K562 (cell line): ENCODE results near the gene PHF10. TPM values are rescaled to one million over a fixed set of nuclear protein-coding genes. Genes with fewer than 3 reads are reported as not detected.

Experiments
- ATAC-seq: fragments of 200-7000 bp; cut with Tn5 transposase; 3 replicates; pipeline ENCODE4 v1.9.1; 2020; ENCODE audit warnings: moderate library complexity
- BruUV-seq: library from RNA; stranded (reverse); fragments of 400-500 nt; replicated peaks from 2 replicates; lab custom pipeline; 2021; lab: Mats Ljungman, UMichigan
- CTCF ChIA-PET: fragments of 300-600 bp; formaldehyde crosslinking; extraction: SDS; loops from one replicate; lab custom pipeline; 2021; ENCODE audit warnings: low intra/inter-chr PET ratio; lab: Yijun Ruan, JAX
- POLR2A ChIA-PET: fragments of 300-600, 350-650 bp; sonication (Branson Sonifier 250); formaldehyde crosslinking; extraction: SDS; loops from one replicate; lab custom pipeline; 2021; ENCODE audit warnings: antibody characterized with exemption, inconsistent platforms; lab: Yijun Ruan, JAX
- DNase-seq, 4 experiments: peaks; one replicate each; pipeline versions ENCODE4 v3.0.0 to v3.0.0-alpha.2; 2011 to 2018; ENCODE audit warnings: low spot score in 3 of 4, mixed read lengths in 3 of 4; ENCODE audit errors: extremely low read depth in 1 of 4
- FAIRE-seq: peaks from 2 replicates; lab custom pipeline; 2011; peaks lifted over from hg19 to GRCh38; lab: Jason Lieb, UNC
- H2AFZ ChIP-seq: 2 replicates; pipeline ENCODE4 v1.6.0; 2011; ENCODE audit warnings: low read depth, low read length, control low read depth, inconsistent platforms
- H3K27ac ChIP-seq: fragments of 200-600 bp; 3 replicates; pipeline ENCODE4 v1.8.0; 2011; ENCODE audit warnings: low read depth, mild to moderate bottlenecking, control low read depth, inconsistent platforms, low read length, moderate library complexity, mixed read lengths; ENCODE audit errors: extremely low read depth
- H3K27me3 ChIP-seq, 2 experiments: fragments of 300-600 bp in 1 of 2; 2 replicates in 1 of 2; 3 replicates in 1 of 2; pipeline versions ENCODE4 v1.6.0 to v1.8.0; 2011; ENCODE audit warnings: inconsistent platforms in 2 of 2, low read length in 2 of 2, mild to moderate bottlenecking in 1 of 2, mixed read lengths in 1 of 2, moderate library complexity in 1 of 2; ENCODE audit not compliant: control insufficient read depth in 2 of 2, insufficient read depth in 2 of 2
- H3K36me3 ChIP-seq: fragments of 300-600 bp; 3 replicates; pipeline ENCODE4 v1.8.0; 2011; ENCODE audit warnings: mild to moderate bottlenecking, low read length, inconsistent platforms; ENCODE audit not compliant: control insufficient read depth, insufficient read depth
- H3K4me1 ChIP-seq, 2 experiments: fragments of 200-600 bp in 1 of 2; replicated peaks in 1 of 2; 2 replicates in 1 of 2; 3 replicates in 1 of 2; pipeline versions ENCODE4 v1.5.1 to v1.8.0; 2011; ENCODE audit warnings: inconsistent platforms in 2 of 2, low read length in 2 of 2, mild to moderate bottlenecking in 1 of 2, mixed read lengths in 1 of 2, moderate library complexity in 1 of 2; ENCODE audit not compliant: control insufficient read depth in 2 of 2, insufficient read depth in 2 of 2
- H3K4me2 ChIP-seq: 2 replicates; pipeline ENCODE4 v1.6.1; 2011; ENCODE audit warnings: low read length, control low read depth, inconsistent platforms, mixed read lengths; ENCODE audit not compliant: insufficient read depth
- H3K4me3 ChIP-seq: fragments of 200-600 bp; sonication (generic), shearing (Covaris generic); 2 replicates; pipeline ENCODE4 v1.5.1; 2016; ENCODE audit warnings: control low read depth, inconsistent platforms
- H3K79me2 ChIP-seq: fragments of 200-600 bp; 3 replicates; pipeline ENCODE4 v1.8.0; 2011; ENCODE audit warnings: low read length, inconsistent platforms; ENCODE audit not compliant: control insufficient read depth, insufficient read depth
- H3K9ac ChIP-seq, 2 experiments: 2 replicates each; pipeline versions ENCODE4 v1.6.0 to v1.6.1; 2011; ENCODE audit warnings: low read depth in 2 of 2, low read length in 2 of 2, control low read depth in 1 of 2, inconsistent platforms in 1 of 2, mild to moderate bottlenecking in 1 of 2, mixed read lengths in 1 of 2; ENCODE audit not compliant: insufficient read depth in 1 of 2
- H3K9me1 ChIP-seq: one replicate; pipeline ENCODE4 v1.6.0; 2011; ENCODE audit warnings: inconsistent platforms, mild to moderate bottlenecking, low read length, moderate library complexity; ENCODE audit not compliant: control insufficient read depth, insufficient read depth
- H3K9me3 ChIP-seq: replicated peaks from 2 replicates; pipeline ENCODE4 v1.5.1; 2011; ENCODE audit warnings: low read depth, low read length, inconsistent platforms; ENCODE audit not compliant: control insufficient read depth, insufficient read depth
- H4K20me1 ChIP-seq: replicated peaks from 2 replicates; pipeline ENCODE4 v1.6.1; 2011; ENCODE audit warnings: low read length, inconsistent platforms, mixed read lengths; ENCODE audit not compliant: control insufficient read depth, insufficient read depth
- EWSR1 ChIP-seq: fragments of 450-650 bp; IDR thresholded peaks from 2 replicates; pipeline ENCODE4 v1.6.1; 2018; ENCODE audit warnings: borderline replicate concordance, mild to moderate bottlenecking, low read depth, moderate library complexity; ENCODE audit not compliant: partially characterized antibody
- KLF1 ChIP-seq: fragments of 450-650 bp; IDR thresholded peaks from 2 replicates; pipeline ENCODE4 v1.6.1; 2016; ENCODE audit warnings: missing genetic modification characterization, missing compliant biosample characterization
- KLF10 ChIP-seq: fragments of 250-450 bp; sonication (Bioruptor Pico); IDR thresholded peaks from 2 replicates; pipeline ENCODE4 v1.6.1; 2021; ENCODE audit warnings: matching md5 sums
- LARP7 ChIP-seq: fragments of 450-650 bp; IDR thresholded peaks from 2 replicates; pipeline ENCODE4 v1.6.1; 2016
- POLR2AphosphoS2 ChIP-seq: IDR thresholded peaks from 2 replicates; pipeline ENCODE4 v1.6.1; 2012; ENCODE audit warnings: low read length, improper control_type of control experiment
- RCOR1 ChIP-seq, 2 experiments: IDR thresholded peaks; 2 replicates each; pipeline ENCODE4 v1.6.1; 2012; ENCODE audit warnings: low read depth in 2 of 2, low read length in 2 of 2, borderline replicate concordance in 1 of 2, improper control_type of control experiment in 1 of 2
- TAL1 ChIP-seq: fragments of 450-650 bp; IDR thresholded peaks from 2 replicates; pipeline ENCODE4 v1.6.1; 2016; ENCODE audit warnings: mild to moderate bottlenecking
- TGIF2 ChIP-seq: sonication (generic); formaldehyde crosslinking; IDR thresholded peaks from 2 replicates; pipeline ENCODE4 v1.8.1; 2022; ENCODE audit warnings: mild to moderate bottlenecking, missing genetic modification reagents, moderate library complexity
- THAP12 ChIP-seq: fragments of 250-450 bp; sonication (Bioruptor Pico); IDR thresholded peaks from 2 replicates; pipeline ENCODE4 v1.9.0; 2021; ENCODE audit warnings: mild to moderate bottlenecking, inconsistent platforms
- in situ Hi-C: fragments of 300-500 bp; cut with MboI; formaldehyde crosslinking; loops from 4 replicates; pipeline ENCODE4 v1.15.0; 2018; ENCODE audit warnings: inconsistent platforms, mixed read lengths
- intact Hi-C: fragments of 100-400 bp; cut with micrococcal nuclease; formaldehyde crosslinking; loops from 2 replicates; pipeline ENCODE4 v1.14.2; 2022
- polyA plus RNA-seq, 8 experiments: library from polyadenylated mRNA; depleted of rRNA in 4 of 8; stranded (reverse) in 5 of 8; unstranded in 3 of 8; fragments of >200 nt; fragmentation: Nextera tagmentation in 2 of 8; fragmentation: Illumina TruSeq in 1 of 8; extraction: Ambion mirVana in 2 of 8; extraction: Trizol in 1 of 8; gene quantifications; 2 replicates each; pipeline versions ENCODE4 v1.2.1 to v1.2.3, GENCODE V29; 2011 to 2014; ENCODE audit warnings: inconsistent platforms in 1 of 8, missing spikeins in 1 of 8
- total RNA-seq, 7 experiments: library from RNA; depleted of rRNA in 6 of 7; stranded (reverse); fragments of >200 nt in 6 of 7; fragmentation: Illumina TruSeq in 2 of 7; extraction: Trizol in 2 of 7; gene quantifications; 2 replicates each; pipeline versions ENCODE4 v1.2.1 to v1.2.3, GENCODE V29; 2011 to 2021; ENCODE audit warnings: low replicate concordance in 1 of 7
- TF ChIP-seq, protein P1 (sequence below): sonication (generic); formaldehyde crosslinking; IDR thresholded peaks from 2 replicates; pipeline ENCODE4 v1.8.0; 2023; ENCODE audit warnings: mild to moderate bottlenecking, missing genetic modification reagents
- TF ChIP-seq, protein P2 (sequence below): sonication (generic); formaldehyde crosslinking; IDR thresholded peaks from 2 replicates; pipeline ENCODE4 v1.8.0; 2022; ENCODE audit warnings: mild to moderate bottlenecking, missing genetic modification reagents

The PHF10 gene
- total and polyA plus RNA-seq, 9 of the 15 experiments (the other 6 are each of a cell fraction or from before 2014, with no cell fraction given), result 23.9 to 88.9 (median 46.0) TPM

- no peaks in the 10 kb centered on the region for H3K27me3 ChIP-seq
- no peaks in the 10 kb centered on the region for H3K79me2 ChIP-seq
- no peaks in the 10 kb centered on the region for H3K36me3 ChIP-seq
- H3K9me1 ChIP-seq, result no peaks in the 10 kb centered on the region
- POLR2A ChIA-PET, result interaction anchor here (1.5 kb wide), 1 partner anchor 10 kb away, joined by 4 read pairs; no protein-coding TSS in a partner anchor
- intact Hi-C loops, result no loop called here
- no peak for DNase-seq
- H3K27ac ChIP-seq, result no peak overlapping the region
- no peak for FAIRE-seq
- no TSS peak for BruUV-seq
- no peak overlapping the region for H2AFZ ChIP-seq
- H4K20me1 ChIP-seq, result no peaks in the 10 kb centered on the region
- H3K9me3 ChIP-seq, result no peaks in the 10 kb centered on the region
- TF ChIP-seq, protein P1, sequence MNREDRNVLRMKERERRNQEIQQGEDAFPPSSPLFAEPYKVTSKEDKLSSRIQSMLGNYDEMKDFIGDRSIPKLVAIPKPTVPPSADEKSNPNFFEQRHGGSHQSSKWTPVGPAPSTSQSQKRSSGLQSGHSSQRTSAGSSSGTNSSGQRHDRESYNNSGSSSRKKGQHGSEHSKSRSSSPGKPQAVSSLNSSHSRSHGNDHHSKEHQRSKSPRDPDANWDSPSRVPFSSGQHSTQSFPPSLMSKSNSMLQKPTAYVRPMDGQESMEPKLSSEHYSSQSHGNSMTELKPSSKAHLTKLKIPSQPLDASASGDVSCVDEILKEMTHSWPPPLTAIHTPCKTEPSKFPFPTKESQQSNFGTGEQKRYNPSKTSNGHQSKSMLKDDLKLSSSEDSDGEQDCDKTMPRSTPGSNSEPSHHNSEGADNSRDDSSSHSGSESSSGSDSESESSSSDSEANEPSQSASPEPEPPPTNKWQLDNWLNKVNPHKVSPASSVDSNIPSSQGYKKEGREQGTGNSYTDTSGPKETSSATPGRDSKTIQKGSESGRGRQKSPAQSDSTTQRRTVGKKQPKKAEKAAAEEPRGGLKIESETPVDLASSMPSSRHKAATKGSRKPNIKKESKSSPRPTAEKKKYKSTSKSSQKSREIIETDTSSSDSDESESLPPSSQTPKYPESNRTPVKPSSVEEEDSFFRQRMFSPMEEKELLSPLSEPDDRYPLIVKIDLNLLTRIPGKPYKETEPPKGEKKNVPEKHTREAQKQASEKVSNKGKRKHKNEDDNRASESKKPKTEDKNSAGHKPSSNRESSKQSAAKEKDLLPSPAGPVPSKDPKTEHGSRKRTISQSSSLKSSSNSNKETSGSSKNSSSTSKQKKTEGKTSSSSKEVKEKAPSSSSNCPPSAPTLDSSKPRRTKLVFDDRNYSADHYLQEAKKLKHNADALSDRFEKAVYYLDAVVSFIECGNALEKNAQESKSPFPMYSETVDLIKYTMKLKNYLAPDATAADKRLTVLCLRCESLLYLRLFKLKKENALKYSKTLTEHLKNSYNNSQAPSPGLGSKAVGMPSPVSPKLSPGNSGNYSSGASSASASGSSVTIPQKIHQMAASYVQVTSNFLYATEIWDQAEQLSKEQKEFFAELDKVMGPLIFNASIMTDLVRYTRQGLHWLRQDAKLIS (CRISPR knock-in tag), result no peak
- TF ChIP-seq THAP12 (CRISPR knock-in tag) (no peak), KLF1 (tag) (no peak), POLR2AphosphoS2 (no peak), TGIF2 (CRISPR knock-in tag) (no peak), RCOR1 (IDR thresholded peaks at IDR 0.05; ENCODE audit: borderline replicate concordance in 1 of 2, low read depth in 2 of 2, low read length in 2 of 2) (no peak), KLF10 (CRISPR knock-in tag) (no peak), TAL1 (no peak), LARP7 (no peak), EWSR1 (no peak)
- TF ChIP-seq, protein P2, sequence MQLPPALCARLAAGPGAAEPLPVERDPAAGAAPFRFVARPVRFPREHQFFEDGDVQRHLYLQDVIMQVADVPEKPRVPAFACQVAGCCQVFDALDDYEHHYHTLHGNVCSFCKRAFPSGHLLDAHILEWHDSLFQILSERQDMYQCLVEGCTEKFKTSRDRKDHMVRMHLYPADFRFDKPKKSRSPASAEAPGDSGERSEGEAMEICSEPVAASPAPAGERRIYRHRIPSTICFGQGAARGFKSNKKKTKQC, result no peak
- TF ChIP-seq, all 486 proteins: peak for 0
- H3K9ac ChIP-seq, result no peak overlapping the region
- peaks cover 9 to 15% of the 10 kb centered on the region in 2 experiments; a peak in 4 of 5 replicates for H3K4me1 ChIP-seq
- no peak overlapping the region for H3K4me3 ChIP-seq
- in situ Hi-C loops, result no loop called here
- no peak for ATAC-seq
- H3K4me2 ChIP-seq, result no peak overlapping the region
- CTCF ChIA-PET, result no interaction called here
Observed at GRCh38 chr6:169729961-169730360, 5.7 kb upstream of the PHF10 start.
